Neural progenitor cell (in vitro differentiated cells): ENCODE data around the gene ZNF282. TPM values are rescaled to one million over a fixed set of nuclear protein-coding genes. Genes with fewer than 3 reads are reported as not detected.

Experiments
- DNase-seq: peaks from one replicate; pipeline ENCODE4 v3.0.0-alpha.2; 2016; ENCODE audit warnings: low spot score
- H2AFZ ChIP-seq: fragments of 200-600 bp; sonication (generic); replicated peaks from 2 replicates; pipeline ENCODE4 v1.6.1; 2016; ENCODE audit warnings: antibody characterized with exemption
- H3F3A ChIP-seq: fragments of 200-600 bp; sonication (generic); 2 replicates; pipeline ENCODE4 v1.6.1; 2016; ENCODE audit warnings: antibody characterized with exemption, low read depth
- H3K27ac ChIP-seq: fragments of 200-600 bp; sonication (generic); 2 replicates; pipeline ENCODE4 v1.5.1; 2016; ENCODE audit warnings: mild to moderate bottlenecking
- H3K27me3 ChIP-seq: fragments of 200-600 bp; sonication (generic); 2 replicates; pipeline ENCODE4 v1.6.1; 2016; ENCODE audit warnings: mild to moderate bottlenecking, moderate library complexity
- H3K36me3 ChIP-seq: fragments of 200-600 bp; sonication (generic); 2 replicates; pipeline ENCODE4 v1.5.1; 2016
- H3K4me1 ChIP-seq: fragments of 200-600 bp; sonication (generic); 2 replicates; pipeline ENCODE4 v1.6.1; 2016; ENCODE audit warnings: mixed run types
- H3K4me2 ChIP-seq: fragments of 200-600 bp; sonication (generic); 2 replicates; pipeline ENCODE4 v1.6.1; 2016
- H3K4me3 ChIP-seq: fragments of 200-600 bp; sonication (generic); 2 replicates; pipeline ENCODE4 v1.5.1; 2016
- H3K79me2 ChIP-seq: fragments of 200-600 bp; sonication (generic); 2 replicates; pipeline ENCODE4 v1.6.1; 2016; ENCODE audit warnings: low read depth
- H3K9ac ChIP-seq: fragments of 200-600 bp; sonication (generic); 2 replicates; pipeline ENCODE4 v1.6.1; 2016
- H3K9me3 ChIP-seq: fragments of 200-600 bp; sonication (generic); 2 replicates; pipeline ENCODE4 v1.5.1; 2016; ENCODE audit warnings: low read depth
- H4K20me1 ChIP-seq: fragments of 200-600 bp; sonication (generic); 2 replicates; pipeline ENCODE4 v1.6.1; 2016; ENCODE audit warnings: low read depth
- H3K27ac Mint-ChIP-seq: 3 replicates; pipeline ENCODE4 v1.8.0; 2021; ENCODE audit warnings: mixed read lengths
- H3K27me3 Mint-ChIP-seq: 2 replicates; pipeline ENCODE4 v1.8.0; 2022; ENCODE audit warnings: low read depth, mild to moderate bottlenecking, inconsistent platforms, moderate library complexity, mixed read lengths; ENCODE audit not compliant: insufficient read depth
- H3K36me3 Mint-ChIP-seq: 3 replicates; pipeline ENCODE4 v1.8.0; 2021; ENCODE audit warnings: mixed read lengths
- H3K4me1 Mint-ChIP-seq: 3 replicates; pipeline ENCODE4 v1.8.0; 2021; ENCODE audit warnings: mixed read lengths
- H3K4me3 Mint-ChIP-seq: 3 replicates; pipeline ENCODE4 v1.8.0; 2021; ENCODE audit warnings: mild to moderate bottlenecking, moderate library complexity, mixed read lengths
- H3K9me3 Mint-ChIP-seq: 3 replicates; pipeline ENCODE4 v1.8.0; 2020; ENCODE audit warnings: mixed read lengths
- EZH2 ChIP-seq: fragments of 200-600 bp; sonication (generic); IDR thresholded peaks from 2 replicates; pipeline ENCODE4 v1.6.1; 2017; ENCODE audit warnings: antibody characterized with exemption, mild to moderate bottlenecking, moderate library complexity
- EZH2phosphoT487 ChIP-seq: fragments of 200-600 bp; sonication (generic); IDR thresholded peaks from 2 replicates; pipeline ENCODE4 v1.6.1; 2017; ENCODE audit warnings: antibody characterized with exemption
- total RNA-seq: library from RNA; depleted of rRNA; stranded (reverse); fragments of >200 nt; gene quantifications from 2 replicates; pipeline ENCODE4 v1.2.3, GENCODE V29; 2015; ENCODE audit warnings: low replicate concordance
- TF ChIP-seq, protein P1 (sequence below): fragments of 200-600 bp; sonication (generic); IDR thresholded peaks from 2 replicates; pipeline ENCODE4 v1.5.1; 2017; ENCODE audit warnings: antibody characterized with exemption, mild to moderate bottlenecking

ZNF282 gene
- total RNA-seq = 15.9 and 28.0 TPM in 2 replicates

DNA sequence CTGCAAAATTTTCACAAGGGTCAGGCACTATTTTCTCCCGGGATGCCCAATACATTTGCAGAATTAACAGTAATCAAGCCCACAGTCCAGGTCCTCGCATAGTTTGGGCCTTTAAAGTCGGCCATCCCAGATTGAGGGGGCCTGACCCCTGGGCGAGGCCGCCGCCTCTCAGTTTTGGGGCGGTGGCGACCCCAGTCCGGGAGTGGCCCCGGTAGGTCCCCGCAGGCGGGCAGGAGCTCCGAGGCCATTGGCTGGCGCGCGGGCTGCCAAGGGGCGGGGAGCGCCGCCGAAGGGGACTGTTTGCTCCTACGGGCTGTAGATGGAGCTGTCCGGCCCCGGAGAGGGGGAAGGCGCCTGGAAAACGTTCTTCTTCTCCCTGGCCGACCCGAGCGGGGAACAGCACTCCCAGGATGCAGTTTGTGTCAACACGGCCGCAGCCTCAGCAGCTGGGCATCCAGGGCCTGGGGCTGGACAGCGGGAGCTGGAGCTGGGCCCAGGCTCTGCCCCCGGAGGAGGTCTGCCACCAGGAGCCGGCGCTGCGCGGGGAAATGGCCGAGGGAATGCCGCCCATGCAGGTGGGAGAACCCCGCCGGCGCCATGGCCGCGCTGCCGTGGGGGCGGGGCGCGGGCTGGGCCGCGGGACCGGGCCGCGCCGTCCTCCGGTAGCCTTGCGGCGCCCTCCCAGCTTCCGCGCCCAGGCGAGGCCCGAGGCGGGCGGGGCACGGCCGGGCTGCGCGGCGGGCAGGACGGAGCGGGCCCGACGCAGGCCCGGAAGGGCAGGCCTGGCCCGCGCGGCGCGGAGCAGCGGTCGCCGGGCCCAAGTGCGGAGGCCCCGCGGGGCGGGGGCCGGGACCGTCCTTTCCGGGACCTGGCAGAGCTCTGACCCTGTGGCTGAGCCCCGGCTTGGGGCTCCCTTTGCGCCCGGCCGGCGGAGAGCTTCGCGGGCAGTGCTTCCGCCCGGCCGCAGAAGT lies at the start of gene ZNF282:
TSS of gene ZNF282 (plus strand) at position 367 of the 971 bp plus-strand sequence. CDS start at position 411, 44 bp downstream.
- TF ChIP-seq, protein P1, sequence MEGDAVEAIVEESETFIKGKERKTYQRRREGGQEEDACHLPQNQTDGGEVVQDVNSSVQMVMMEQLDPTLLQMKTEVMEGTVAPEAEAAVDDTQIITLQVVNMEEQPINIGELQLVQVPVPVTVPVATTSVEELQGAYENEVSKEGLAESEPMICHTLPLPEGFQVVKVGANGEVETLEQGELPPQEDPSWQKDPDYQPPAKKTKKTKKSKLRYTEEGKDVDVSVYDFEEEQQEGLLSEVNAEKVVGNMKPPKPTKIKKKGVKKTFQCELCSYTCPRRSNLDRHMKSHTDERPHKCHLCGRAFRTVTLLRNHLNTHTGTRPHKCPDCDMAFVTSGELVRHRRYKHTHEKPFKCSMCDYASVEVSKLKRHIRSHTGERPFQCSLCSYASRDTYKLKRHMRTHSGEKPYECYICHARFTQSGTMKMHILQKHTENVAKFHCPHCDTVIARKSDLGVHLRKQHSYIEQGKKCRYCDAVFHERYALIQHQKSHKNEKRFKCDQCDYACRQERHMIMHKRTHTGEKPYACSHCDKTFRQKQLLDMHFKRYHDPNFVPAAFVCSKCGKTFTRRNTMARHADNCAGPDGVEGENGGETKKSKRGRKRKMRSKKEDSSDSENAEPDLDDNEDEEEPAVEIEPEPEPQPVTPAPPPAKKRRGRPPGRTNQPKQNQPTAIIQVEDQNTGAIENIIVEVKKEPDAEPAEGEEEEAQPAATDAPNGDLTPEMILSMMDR = peak; percentile 67
- TF ChIP-seq EZH2phosphoT487 = no peak
- no peaks in the 10 kb centered on the region for H3K27me3 ChIP-seq
- peak within 1 kb of the TSS; percentile 89 for H3K27ac ChIP-seq

DNA sequence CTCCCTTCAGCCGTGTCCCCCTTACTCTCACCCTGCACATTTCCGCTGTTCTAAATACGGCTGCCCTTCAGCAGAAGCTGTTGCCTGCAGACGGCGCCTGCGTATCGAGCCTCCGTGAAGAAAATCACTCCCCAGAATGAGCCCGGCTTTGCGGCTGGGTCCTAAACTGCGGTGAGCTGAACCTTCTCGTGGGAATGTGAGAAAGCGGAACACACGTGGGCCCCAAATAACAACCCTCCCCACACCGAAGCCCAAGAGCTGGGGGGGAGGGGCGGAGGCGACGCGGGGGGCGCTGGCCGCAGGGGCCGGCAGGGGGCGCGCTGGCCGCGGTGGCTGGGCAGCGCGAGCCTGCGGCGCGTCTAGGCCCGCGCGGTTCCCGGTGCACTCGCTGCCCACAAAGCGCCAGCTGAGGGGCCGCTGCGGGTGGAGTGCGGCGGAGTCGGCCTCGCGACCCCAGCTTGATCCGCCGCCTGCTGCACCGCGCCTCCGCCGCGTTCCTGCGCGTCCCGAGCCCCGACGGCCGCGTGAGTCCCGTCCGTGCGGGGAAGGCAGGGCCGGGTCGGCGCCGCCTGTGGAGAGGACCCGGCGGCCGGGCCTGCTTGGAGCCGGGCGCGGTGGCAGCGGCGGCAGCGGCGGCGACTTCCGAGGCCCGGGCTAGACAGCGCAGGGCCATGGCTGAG lies 48.1 kb upstream of the ZNF282 start, which contains the start of gene ZNF398:
TSS of gene ZNF398 (plus strand) at position 382 of the 680 bp plus-strand sequence. CDS start at position 672, 290 bp downstream.
- Mint-ChIP-seq H3K27ac (peak within 1 kb of the TSS; percentile 72), H3K4me1 (peaks cover 20% of the 10 kb centered on the region), H3K4me3 (peak within 1 kb of the TSS; percentile 93), H3K36me3 (peaks cover 4% of the 10 kb centered on the region), H3K9me3 (no peaks in the 10 kb centered on the region), H3K27me3 (peaks cover 2% of the 10 kb centered on the region)
- peaks cover 31% of the 10 kb centered on the region for H4K20me1 ChIP-seq
- peak within 1 kb of the TSS; percentile 96 for H3K4me3 ChIP-seq
- H3K79me2 ChIP-seq = peaks cover 48% of the 10 kb centered on the region
- TF ChIP-seq, protein P1 = peak; percentile 78
- TF ChIP-seq EZH2phosphoT487 = no peak
- TF ChIP-seq EZH2 = no peak
- peak within 1 kb of the TSS; percentile 98 for H2AFZ ChIP-seq
- no peak within 1 kb of the TSS for H3K27ac ChIP-seq
- H3K4me1 ChIP-seq = peaks cover 3% of the 10 kb centered on the region
- DNase-seq = peak; percentile 92
- H3K9me3 ChIP-seq = no peaks in the 10 kb centered on the region
- H3K9ac ChIP-seq = peak within 1 kb of the TSS; percentile 62
- H3K4me2 ChIP-seq = peak within 1 kb of the TSS; percentile 84
- no peaks in the 10 kb centered on the region for H3K36me3 ChIP-seq
- no peaks in the 10 kb centered on the region for H3K27me3 ChIP-seq
- H3F3A ChIP-seq = peaks cover 22% of the 10 kb centered on the region

More for the DNA sequence above, at the start of gene ZNF282:
- Mint-ChIP-seq H3K9me3 (no peaks in the 10 kb centered on the region), H3K27ac (peak within 1 kb of the TSS; percentile 93), H3K4me1 (peaks cover 12% of the 10 kb centered on the region), H3K4me3 (peak within 1 kb of the TSS; percentile 95), H3K27me3 (peaks cover 4% of the 10 kb centered on the region), H3K36me3 (peaks cover 22% of the 10 kb centered on the region)
- Histone ChIP-seq H3K36me3 (peaks cover 7% of the 10 kb centered on the region), H3K9me3 (no peaks in the 10 kb centered on the region), H4K20me1 (peaks cover 22% of the 10 kb centered on the region), H3K4me3 (peak within 1 kb of the TSS; percentile 95), H2AFZ (peak within 1 kb of the TSS; percentile 90), H3K79me2 (peaks cover 32% of the 10 kb centered on the region), H3K4me1 (no peaks in the 10 kb centered on the region), H3F3A (peaks cover 5% of the 10 kb centered on the region), H3K4me2 (peak within 1 kb of the TSS; percentile 97), H3K9ac (peak within 1 kb of the TSS; percentile 84)
- peak; percentile 95 for DNase-seq

DNA sequence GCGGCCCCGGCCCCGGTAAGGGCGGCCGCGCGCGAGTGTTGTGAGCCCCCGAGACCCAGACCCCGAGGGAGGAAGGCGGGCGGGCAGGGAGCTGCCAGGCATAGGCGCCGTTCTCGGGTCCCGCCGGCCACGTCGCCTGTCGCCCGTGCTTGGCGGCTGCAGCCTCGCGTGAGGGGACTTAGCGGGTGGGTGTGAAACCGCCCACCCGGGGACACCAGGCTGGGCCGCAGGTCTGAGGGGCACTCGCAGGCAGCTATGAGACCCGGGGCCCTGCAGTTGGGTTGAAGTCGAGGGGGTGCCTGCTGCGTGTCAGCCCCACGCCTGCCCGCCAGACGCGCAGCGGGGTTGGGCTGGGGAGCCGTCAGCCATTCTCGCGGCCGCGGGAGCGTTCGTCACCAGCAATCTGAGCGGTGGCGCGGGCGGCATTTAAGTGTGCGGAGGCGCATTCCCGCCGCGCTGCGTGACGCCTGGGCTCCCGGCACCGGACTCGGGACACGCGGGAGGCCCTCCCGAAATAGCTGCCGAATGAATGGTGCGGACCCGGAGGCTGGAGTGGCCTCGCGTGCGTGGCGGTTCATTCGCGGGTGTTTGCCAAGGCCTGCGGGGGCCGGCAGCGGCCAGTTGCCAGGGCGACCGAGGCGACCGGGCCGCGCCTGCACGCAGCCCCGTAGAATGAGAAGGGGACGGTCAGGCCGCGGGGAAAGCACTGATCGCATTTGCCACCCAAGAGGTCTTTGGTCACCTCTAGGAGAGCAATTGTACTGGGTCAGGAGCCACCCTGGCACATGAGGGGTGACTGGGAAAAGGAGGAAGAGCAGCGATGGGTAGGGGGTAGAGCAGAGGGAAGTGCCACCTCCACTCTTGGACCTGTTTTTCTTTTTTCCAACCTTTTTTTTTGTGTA lies 47.3 kb upstream of the ZNF282 start:
- H3K36me3 ChIP-seq = no peaks in the 10 kb centered on the region
- peak overlapping the region; percentile 84 for H3K4me2 ChIP-seq
- H3K79me2 ChIP-seq = peaks cover 56% of the 10 kb centered on the region
- peak overlapping the region; percentile 96 for H3K4me3 ChIP-seq
- Mint-ChIP-seq H3K27me3 (peaks cover 2% of the 10 kb centered on the region), H3K27ac (peak overlapping the region; percentile 72), H3K4me3 (peak overlapping the region; percentile 93), H3K4me1 (peaks cover 20% of the 10 kb centered on the region), H3K9me3 (no peaks in the 10 kb centered on the region), H3K36me3 (peaks cover 4% of the 10 kb centered on the region)
- TF ChIP-seq, protein P1 = no peak
- TF ChIP-seq EZH2phosphoT487 = peak; percentile 56
- peak; percentile 32 for TF ChIP-seq EZH2
- peaks cover 3% of the 10 kb centered on the region for H3K4me1 ChIP-seq
- H3K9me3 ChIP-seq = no peaks in the 10 kb centered on the region
- peaks cover 22% of the 10 kb centered on the region for H3F3A ChIP-seq
- peak overlapping the region; percentile 98 for H2AFZ ChIP-seq
- no peak overlapping the region for H3K27ac ChIP-seq
- H4K20me1 ChIP-seq = peaks cover 31% of the 10 kb centered on the region
- peak; percentile 81 for DNase-seq
- no peaks in the 10 kb centered on the region for H3K27me3 ChIP-seq
- H3K9ac ChIP-seq = peak overlapping the region; percentile 62
